Measurements from ENCODE around the gene CREB3. TPM values are rescaled to one million over a fixed set of nuclear protein-coding genes. Genes with fewer than 3 reads are reported as not detected.
A peak's percentile ranks its signal among the peaks of the same experiment; 100 is the strongest.

The CREB3 gene, protein sequence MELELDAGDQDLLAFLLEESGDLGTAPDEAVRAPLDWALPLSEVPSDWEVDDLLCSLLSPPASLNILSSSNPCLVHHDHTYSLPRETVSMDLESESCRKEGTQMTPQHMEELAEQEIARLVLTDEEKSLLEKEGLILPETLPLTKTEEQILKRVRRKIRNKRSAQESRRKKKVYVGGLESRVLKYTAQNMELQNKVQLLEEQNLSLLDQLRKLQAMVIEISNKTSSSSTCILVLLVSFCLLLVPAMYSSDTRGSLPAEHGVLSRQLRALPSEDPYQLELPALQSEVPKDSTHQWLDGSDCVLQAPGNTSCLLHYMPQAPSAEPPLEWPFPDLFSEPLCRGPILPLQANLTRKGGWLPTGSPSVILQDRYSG
- 32.3 and 32.4 TPM in 2 replicates for polyA plus RNA-seq (2013)

DNA sequence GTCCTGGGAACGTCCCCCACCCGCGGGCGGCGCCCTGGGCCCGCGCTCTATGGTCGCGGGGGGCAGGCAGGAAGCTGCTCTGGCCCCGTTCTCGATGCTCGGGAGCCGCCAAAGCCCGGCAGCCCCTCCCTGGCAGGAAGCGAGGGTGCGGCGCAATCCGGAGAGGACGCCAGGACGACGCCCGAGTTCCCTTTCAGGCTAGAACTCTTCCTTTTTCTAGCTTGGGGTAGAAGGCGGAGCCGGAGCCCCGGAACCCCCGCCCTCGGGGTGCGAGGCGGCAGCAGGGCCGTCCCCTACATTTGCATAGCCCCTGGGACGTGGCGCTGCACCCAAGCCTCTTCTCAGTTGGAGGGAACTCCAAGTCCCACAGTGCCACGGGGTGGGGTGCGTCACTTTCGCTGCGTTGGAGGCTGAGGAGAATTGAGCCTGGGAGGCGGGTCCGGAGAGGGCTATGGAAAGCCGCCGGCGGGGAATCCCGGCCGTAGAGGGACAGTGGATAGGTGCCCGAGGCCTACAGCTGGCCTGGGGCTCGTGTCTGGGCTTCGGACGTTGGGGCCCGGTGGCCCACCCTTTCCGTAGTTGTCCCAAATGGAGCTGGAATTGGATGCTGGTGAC lies at the start of gene CREB3, which contains the start of gene TLN1:
Gene CREB3, plus strand, starts transcription at position 482 of the 615 bp plus-strand sequence. Its CDS starts 107 bp downstream, at position 589.
Gene TLN1, minus strand, starts transcription at position 11 of the 615 bp plus-strand sequence. CDS start 6,501 bp downstream, outside the sequence.
- Histone ChIP-seq H2AFZ (ENCODE audit: insufficient read depth, low read length, poor library complexity) (peak within 1 kb of the TSS; percentile 56), H3K27me3 (ENCODE audit: insufficient read depth, low read length) (no peaks in the 10 kb centered on the region), H3K9ac (ENCODE audit: low read length) (peak within 1 kb of the TSS; percentile 98), H3K14ac (ENCODE audit: low read length) (peak within 1 kb of the TSS; percentile 69), H4K91ac (ENCODE audit: low read depth, low read length) (peak within 1 kb of the TSS; percentile 93), H4K12ac (ENCODE audit: low read depth, low read length) (peak within 1 kb of the TSS; percentile 84), H3K23ac (ENCODE audit: low read length) (peak within 1 kb of the TSS; percentile 55), H2AK5ac (ENCODE audit: low read length) (peak within 1 kb of the TSS; percentile 61), H3K4me1 (ENCODE audit: control insufficient read depth in 1 of 2, insufficient read depth in 2 of 2, low read length in 2 of 2) (peaks cover 32% of the 10 kb centered on the region in 2 experiments), H3K36me3 (ENCODE audit: control insufficient read depth in 1 of 2, insufficient read depth in 2 of 2, low read length in 2 of 2) (peaks cover 11 to 28% of the 10 kb centered on the region in 2 experiments), H3K4me2 (ENCODE audit: low read length) (peak within 1 kb of the TSS; percentile 80), H3K4me3 (ENCODE audit: low read depth, low read length) (peak within 1 kb of the TSS; percentile 96), H3K79me1 (ENCODE audit: low read length) (peaks cover 25% of the 10 kb centered on the region), H4K8ac (ENCODE audit: low read depth, low read length) (peak within 1 kb of the TSS; percentile 65), H3K79me2 (ENCODE audit: control insufficient read depth, insufficient read depth, low read length, poor library complexity) (peaks cover 21% of the 10 kb centered on the region), H3K27ac (ENCODE audit: low read depth, low read length) (peak within 1 kb of the TSS; percentile 90), H3K18ac (ENCODE audit: low read length) (peak within 1 kb of the TSS; percentile 62), H3K4ac (ENCODE audit: low read depth, low read length) (peak within 1 kb of the TSS; percentile 66), H2BK120ac (ENCODE audit: insufficient read depth, low read length, poor library complexity) (peak within 1 kb of the TSS; percentile 67), H2BK5ac (ENCODE audit: low read depth, low read length, poor library complexity) (peak within 1 kb of the TSS; percentile 70), H3K9me3 (ENCODE audit: insufficient read depth, low read depth, low read length) (no peaks in the 10 kb centered on the region), H2BK12ac (ENCODE audit: low read length) (no peak within 1 kb of the TSS)
- DNase-seq, result peak; percentile 99
- WGBS (ENCODE audit: extremely low coverage, insufficient coverage, insufficient read length), result no CpG with 5 or more reads among the region's 49 CpGs

DNA sequence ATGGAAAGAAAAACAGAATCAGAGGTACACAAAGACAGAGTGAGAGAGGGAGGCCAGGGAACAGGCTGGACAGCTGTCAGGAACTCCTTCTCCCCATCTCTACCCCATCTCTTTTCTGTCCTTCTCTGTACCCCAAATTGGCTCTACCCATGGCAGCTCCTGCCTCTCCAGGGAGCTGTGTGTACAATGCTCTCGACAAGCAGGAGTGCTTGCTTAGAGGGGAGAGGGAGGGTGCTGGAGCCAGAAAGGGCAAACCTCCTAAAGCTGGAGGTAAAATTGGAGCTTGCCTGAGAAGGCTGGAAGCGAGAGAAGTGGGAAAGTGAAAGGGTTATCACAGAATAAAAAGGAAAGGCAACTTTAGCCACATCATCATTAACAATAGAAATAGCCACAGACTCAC lies 49.1 kb upstream of the CREB3 start:
- no peaks in the 10 kb centered on the region for H3K79me1 ChIP-seq (ENCODE audit: low read length)
- no peak overlapping the region for H3K4ac ChIP-seq (ENCODE audit: low read depth, low read length)
- H2BK12ac ChIP-seq (ENCODE audit: low read length), result no peak overlapping the region
- WGBS (ENCODE audit: extremely low coverage, insufficient coverage, insufficient read length), result no CpG with 5 or more reads among the region's 2 CpGs
- H2AFZ ChIP-seq (ENCODE audit: insufficient read depth, low read length, poor library complexity), result no peak overlapping the region
- H4K91ac ChIP-seq (ENCODE audit: low read depth, low read length), result no peak overlapping the region
- H3K9ac ChIP-seq (ENCODE audit: low read length), result no peak overlapping the region
- peaks cover 9 to 10% of the 10 kb centered on the region in 2 experiments for H3K4me1 ChIP-seq (ENCODE audit: control insufficient read depth in 1 of 2, insufficient read depth in 2 of 2, low read length in 2 of 2)
- no peak overlapping the region for H2AK5ac ChIP-seq (ENCODE audit: low read length)
- H3K79me2 ChIP-seq (ENCODE audit: control insufficient read depth, insufficient read depth, low read length, poor library complexity), result no peaks in the 10 kb centered on the region
- no peak overlapping the region for H2BK120ac ChIP-seq (ENCODE audit: insufficient read depth, low read length, poor library complexity)
- no peak overlapping the region for H3K4me2 ChIP-seq (ENCODE audit: low read length)
- peaks cover 40 to 50% of the 10 kb centered on the region in 2 experiments for H3K36me3 ChIP-seq (ENCODE audit: control insufficient read depth in 1 of 2, insufficient read depth in 2 of 2, low read length in 2 of 2)
- no peaks in the 10 kb centered on the region for H3K9me3 ChIP-seq (ENCODE audit: insufficient read depth, low read depth, low read length)
- H3K14ac ChIP-seq (ENCODE audit: low read length), result no peak overlapping the region
- H3K18ac ChIP-seq (ENCODE audit: low read length), result no peak overlapping the region
- H3K23ac ChIP-seq (ENCODE audit: low read length), result no peak overlapping the region
- no peak for DNase-seq
- no peak overlapping the region for H4K12ac ChIP-seq (ENCODE audit: low read depth, low read length)
- no peak overlapping the region for H3K4me3 ChIP-seq (ENCODE audit: low read depth, low read length)
- H2BK5ac ChIP-seq (ENCODE audit: low read depth, low read length, poor library complexity), result no peak overlapping the region
- H3K27ac ChIP-seq (ENCODE audit: low read depth, low read length), result no peak overlapping the region
- H4K8ac ChIP-seq (ENCODE audit: low read depth, low read length), result no peak overlapping the region
- H3K27me3 ChIP-seq (ENCODE audit: insufficient read depth, low read length), result no peaks in the 10 kb centered on the region

DNA sequence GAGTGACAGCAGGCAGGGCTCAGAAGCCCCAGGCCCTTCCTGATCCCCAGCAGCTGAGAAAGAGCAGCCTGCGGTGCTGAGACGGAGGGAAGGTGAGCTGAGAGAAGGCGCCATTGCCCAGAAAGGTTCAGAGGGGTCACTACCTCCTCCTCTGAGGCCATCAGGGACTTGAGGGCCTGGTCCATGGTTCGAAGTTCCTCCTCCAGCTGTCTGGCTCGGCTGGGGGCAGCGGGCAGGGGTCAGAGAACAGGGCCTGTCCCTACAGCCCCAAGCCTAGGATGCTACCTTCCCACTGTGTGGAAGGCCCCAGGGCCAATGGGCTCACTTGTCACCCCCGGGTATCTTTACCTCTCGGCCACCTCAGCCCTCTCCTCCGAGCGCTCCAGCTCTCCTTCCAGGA lies 47.5 kb upstream of the CREB3 start:
- peaks cover 16 to 24% of the 10 kb centered on the region in 2 experiments for H3K4me1 ChIP-seq (ENCODE audit: control insufficient read depth in 1 of 2, insufficient read depth in 2 of 2, low read length in 2 of 2)
- H4K12ac ChIP-seq (ENCODE audit: low read depth, low read length), result no peak overlapping the region
- peaks cover 9% of the 10 kb centered on the region for H3K79me1 ChIP-seq (ENCODE audit: low read length)
- H2BK12ac ChIP-seq (ENCODE audit: low read length), result no peak overlapping the region
- no peak overlapping the region for H2AK5ac ChIP-seq (ENCODE audit: low read length)
- H3K27me3 ChIP-seq (ENCODE audit: insufficient read depth, low read length), result no peaks in the 10 kb centered on the region
- no peak overlapping the region for H3K14ac ChIP-seq (ENCODE audit: low read length)
- H4K91ac ChIP-seq (ENCODE audit: low read depth, low read length), result no peak overlapping the region
- no peak overlapping the region for H3K4me3 ChIP-seq (ENCODE audit: low read depth, low read length)
- H2BK120ac ChIP-seq (ENCODE audit: insufficient read depth, low read length, poor library complexity), result no peak overlapping the region
- H3K18ac ChIP-seq (ENCODE audit: low read length), result no peak overlapping the region
- no peak overlapping the region for H2AFZ ChIP-seq (ENCODE audit: insufficient read depth, low read length, poor library complexity)
- DNase-seq, result no peak
- no peak overlapping the region for H3K4ac ChIP-seq (ENCODE audit: low read depth, low read length)
- no peak overlapping the region for H3K23ac ChIP-seq (ENCODE audit: low read length)
- no peak overlapping the region for H4K8ac ChIP-seq (ENCODE audit: low read depth, low read length)
- no peak overlapping the region for H2BK5ac ChIP-seq (ENCODE audit: low read depth, low read length, poor library complexity)
- no CpG with 5 or more reads among the region's 10 CpGs for WGBS (ENCODE audit: extremely low coverage, insufficient coverage, insufficient read length)
- no peak overlapping the region for H3K27ac ChIP-seq (ENCODE audit: low read depth, low read length)
- H3K9me3 ChIP-seq (ENCODE audit: insufficient read depth, low read depth, low read length), result no peaks in the 10 kb centered on the region
- H3K79me2 ChIP-seq (ENCODE audit: control insufficient read depth, insufficient read depth, low read length, poor library complexity), result peaks cover 8% of the 10 kb centered on the region
- peaks cover 40 to 50% of the 10 kb centered on the region in 2 experiments for H3K36me3 ChIP-seq (ENCODE audit: control insufficient read depth in 1 of 2, insufficient read depth in 2 of 2, low read length in 2 of 2)
- no peak overlapping the region for H3K4me2 ChIP-seq (ENCODE audit: low read length)
- peak overlapping the region; percentile 21 for H3K9ac ChIP-seq (ENCODE audit: low read length)

DNA sequence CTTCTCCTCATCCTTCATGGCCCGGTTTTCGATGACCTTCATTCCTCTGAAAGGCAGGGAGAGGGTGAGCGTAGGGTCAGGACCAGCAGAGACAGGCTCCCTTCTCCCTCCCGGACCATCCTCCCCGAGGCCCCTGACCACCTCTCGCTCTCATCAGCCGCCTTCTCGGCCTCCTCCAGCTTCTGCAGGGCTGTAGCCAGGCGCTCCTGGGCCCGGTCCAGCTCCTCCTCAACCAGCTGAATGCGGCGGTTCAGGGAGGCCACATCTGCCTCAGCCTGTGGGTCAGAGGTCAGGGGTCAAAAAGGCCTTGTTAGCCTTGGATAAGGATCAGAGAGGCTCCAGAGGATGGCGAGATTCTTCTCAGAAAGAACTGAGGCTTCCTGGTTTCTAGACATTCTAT lies 47.0 kb upstream of the CREB3 start:
- Histone ChIP-seq H4K12ac (ENCODE audit: low read depth, low read length) (no peak overlapping the region), H3K27ac (ENCODE audit: low read depth, low read length) (no peak overlapping the region), H3K18ac (ENCODE audit: low read length) (peak overlapping the region; percentile 27), H3K79me1 (ENCODE audit: low read length) (peaks cover 14% of the 10 kb centered on the region), H3K14ac (ENCODE audit: low read length) (no peak overlapping the region), H2AFZ (ENCODE audit: insufficient read depth, low read length, poor library complexity) (no peak overlapping the region), H4K91ac (ENCODE audit: low read depth, low read length) (no peak overlapping the region), H3K4me1 (ENCODE audit: control insufficient read depth in 1 of 2, insufficient read depth in 2 of 2, low read length in 2 of 2) (peaks cover 16 to 24% of the 10 kb centered on the region in 2 experiments), H3K36me3 (ENCODE audit: control insufficient read depth in 1 of 2, insufficient read depth in 2 of 2, low read length in 2 of 2) (peaks cover 40 to 50% of the 10 kb centered on the region in 2 experiments), H3K4me2 (ENCODE audit: low read length) (no peak overlapping the region), H3K4me3 (ENCODE audit: low read depth, low read length) (no peak overlapping the region), H2BK120ac (ENCODE audit: insufficient read depth, low read length, poor library complexity) (no peak overlapping the region), H4K8ac (ENCODE audit: low read depth, low read length) (no peak overlapping the region), H2BK5ac (ENCODE audit: low read depth, low read length, poor library complexity) (no peak overlapping the region), H3K9me3 (ENCODE audit: insufficient read depth, low read depth, low read length) (no peaks in the 10 kb centered on the region), H2AK5ac (ENCODE audit: low read length) (no peak overlapping the region), H3K9ac (ENCODE audit: low read length) (no peak overlapping the region), H2BK12ac (ENCODE audit: low read length) (no peak overlapping the region), H3K79me2 (ENCODE audit: control insufficient read depth, insufficient read depth, low read length, poor library complexity) (peaks cover 11% of the 10 kb centered on the region), H3K4ac (ENCODE audit: low read depth, low read length) (no peak overlapping the region), H3K27me3 (ENCODE audit: insufficient read depth, low read length) (no peaks in the 10 kb centered on the region), H3K23ac (ENCODE audit: low read length) (no peak overlapping the region)
- DNase-seq, result no peak
- no CpG with 5 or more reads among the region's 13 CpGs for WGBS (ENCODE audit: extremely low coverage, insufficient coverage, insufficient read length)

Measured in trophoblast cell (in vitro differentiated cells and primary cell).